GM18873 (cell line): ENCODE data around the gene RAPGEF5.

Experiments used
- ATAC-seq: cut with Tn5 transposase; IDR thresholded peaks from one replicate; pipeline ENCODE4 v1.9.1; 2021; ENCODE audit warnings: mild to moderate bottlenecking, moderate library complexity, moderate number of reproducible peaks; ENCODE audit not compliant: unreplicated experiment, low FRiP score

RAPGEF5 gene

GRCh38 chr7:22235134-22235533 is 121.8 kb downstream of the RAPGEF5 start:
- ATAC-seq = no peak

- ATAC-seq = no peak
These were observed 122.7 kb downstream of the RAPGEF5 start for GRCh38 chr7:22234227-22234626.

GRCh38 chr7:22231806-22232205 is 125.1 kb downstream of the RAPGEF5 start:
- no peak for ATAC-seq

GRCh38 chr7:22231141-22231540 is 125.8 kb downstream of the RAPGEF5 start:
- no peak for ATAC-seq

- no peak for ATAC-seq
These were observed 126.7 kb downstream of the RAPGEF5 start for GRCh38 chr7:22230238-22230637.

GRCh38 chr7:22229148-22229547 is 127.8 kb downstream of the RAPGEF5 start:
- no peak for ATAC-seq

- ATAC-seq = no peak
These were observed 133.1 kb downstream of the RAPGEF5 start for GRCh38 chr7:22223807-22224206.

GRCh38 chr7:22220941-22221340 is 136.0 kb downstream of the RAPGEF5 start:
- no peak for ATAC-seq

- no peak for ATAC-seq
These were observed 137.0 kb downstream of the RAPGEF5 start for GRCh38 chr7:22219739-22220493.

- ATAC-seq = no peak
These were observed 137.9 kb downstream of the RAPGEF5 start for GRCh38 chr7:22219036-22219435.

GRCh38 chr7:22216832-22217475 is 140.0 kb downstream of the RAPGEF5 start:
- ATAC-seq = no peak

- ATAC-seq = no peak
These were observed 140.6 kb downstream of the RAPGEF5 start for GRCh38 chr7:22216309-22216708.

GRCh38 chr7:22214000-22214399 is 143.0 kb downstream of the RAPGEF5 start:
- no peak for ATAC-seq

- ATAC-seq = no peak
These were observed 143.9 kb downstream of the RAPGEF5 start for GRCh38 chr7:22213081-22213480.

- ATAC-seq = no peak
These were observed 146.0 kb downstream of the RAPGEF5 start for GRCh38 chr7:22210967-22211366.

GRCh38 chr7:22210355-22210754 is 146.6 kb downstream of the RAPGEF5 start:
- no peak for ATAC-seq

GRCh38 chr7:22208799-22209198 is 148.2 kb downstream of the RAPGEF5 start:
- no peak for ATAC-seq

- no peak for ATAC-seq
These were observed 149.2 kb downstream of the RAPGEF5 start for GRCh38 chr7:22207724-22208225.

- ATAC-seq = no peak
These were observed 151.3 kb downstream of the RAPGEF5 start for GRCh38 chr7:22205631-22206030.

GRCh38 chr7:22204312-22204711 is 152.6 kb downstream of the RAPGEF5 start:
- no peak for ATAC-seq

- no peak for ATAC-seq
These were observed 154.8 kb downstream of the RAPGEF5 start for GRCh38 chr7:22202141-22202540.
